ENCODE results near the gene EIF4E3.

- no peak for TF ChIP-seq POLR2A (IDR thresholded peaks at IDR 0.05; ENCODE audit: low read depth, low read length)
- no peak for TF ChIP-seq TAF1 (IDR thresholded peaks at IDR 0.05; ENCODE audit: low read depth, low read length)
- no peak for TF ChIP-seq SPI1 (IDR thresholded peaks at IDR 0.05; ENCODE audit: low read depth, low read length)
- no peak for TF ChIP-seq POU2F2 (IDR thresholded peaks at IDR 0.05; ENCODE audit: low read depth, low read length)
These were observed 34.8 kb downstream of the EIF4E3 start for GRCh38 chr3:71690341-71690841.

All from GM12891 (cell line).